Measurements from ENCODE around the gene CYBA. TPM values are rescaled to one million over a fixed set of nuclear protein-coding genes. Genes with fewer than 3 reads are reported as not detected.

Gene CYBA
- polyA plus RNA-seq, 1 experiment = 187 TPM

- H3K27me3 ChIP-seq (ENCODE audit: control insufficient read depth, insufficient read depth, low read length) = no peaks in the 10 kb centered on the region
- H3K36me3 ChIP-seq (ENCODE audit: control insufficient read depth, insufficient read depth, low read length) = no peaks in the 10 kb centered on the region; the same call in 1 of the 2 replicates
- H3K4me3 ChIP-seq (ENCODE audit: low read depth, low read length) = no peak overlapping the region
- TF ChIP-seq CTCF (IDR thresholded peaks at IDR 0.05; ENCODE audit: insufficient read depth, low read depth, low read length) = no peak
- DNase-seq (ENCODE audit: low read depth) = no peak
- POLR2A ChIA-PET = no interaction called here
- CTCF ChIA-PET = interaction anchor here (1.0 kb wide), 1 partner anchor 10 kb away, joined by 6 read pairs; no protein-coding TSS in a partner anchor
These were observed 10.6 kb upstream of the CYBA start for GRCh38 chr16:88661468-88661867.

- Histone ChIP-seq H3K36me3 (ENCODE audit: control insufficient read depth, insufficient read depth, low read length) (peaks cover 6% of the 10 kb centered on the region), H3K4me3 (ENCODE audit: low read depth, low read length) (no peak overlapping the region), H3K27me3 (ENCODE audit: control insufficient read depth, insufficient read depth, low read length) (no peaks in the 10 kb centered on the region)
- POLR2A ChIA-PET = no interaction called here
- no peak for DNase-seq (ENCODE audit: low read depth)
- CTCF ChIA-PET = no interaction called here
- no peak for TF ChIP-seq CTCF (IDR thresholded peaks at IDR 0.05; ENCODE audit: insufficient read depth, low read depth, low read length)
These were observed 8.3 kb upstream of the CYBA start for GRCh38 chr16:88659160-88659559.

- no peak for TF ChIP-seq CTCF (IDR thresholded peaks at IDR 0.05; ENCODE audit: insufficient read depth, low read depth, low read length)
- CTCF ChIA-PET = no interaction called here
- Histone ChIP-seq H3K36me3 (ENCODE audit: control insufficient read depth, insufficient read depth, low read length) (peaks cover 6% of the 10 kb centered on the region), H3K27me3 (ENCODE audit: control insufficient read depth, insufficient read depth, low read length) (no peaks in the 10 kb centered on the region), H3K4me3 (ENCODE audit: low read depth, low read length) (no peak overlapping the region)
- DNase-seq (ENCODE audit: low read depth) = no peak
- POLR2A ChIA-PET = no interaction called here
These were observed 7.9 kb upstream of the CYBA start for GRCh38 chr16:88658714-88659113.

- ChIA-PET CTCF (no interaction called here), POLR2A (no interaction called here)
- TF ChIP-seq CTCF (IDR thresholded peaks at IDR 0.05; ENCODE audit: insufficient read depth, low read depth, low read length) = no peak
- Histone ChIP-seq H3K27me3 (ENCODE audit: control insufficient read depth, insufficient read depth, low read length) (no peaks in the 10 kb centered on the region), H3K4me3 (ENCODE audit: low read depth, low read length) (no peak overlapping the region), H3K36me3 (ENCODE audit: control insufficient read depth, insufficient read depth, low read length) (peaks cover 6% of the 10 kb centered on the region)
- no peak for DNase-seq (ENCODE audit: low read depth)
These were observed 6.5 kb upstream of the CYBA start for GRCh38 chr16:88657371-88657770.

GRCh38 chr16:88656291-88656980 lies 5.6 kb upstream of the CYBA start:
- ChIA-PET CTCF (no interaction called here), POLR2A (no interaction called here)
- no peak for DNase-seq (ENCODE audit: low read depth)
- Histone ChIP-seq H3K36me3 (ENCODE audit: control insufficient read depth, insufficient read depth, low read length) (peaks cover 6% of the 10 kb centered on the region), H3K4me3 (ENCODE audit: low read depth, low read length) (no peak overlapping the region), H3K27me3 (ENCODE audit: control insufficient read depth, insufficient read depth, low read length) (no peaks in the 10 kb centered on the region)
- TF ChIP-seq CTCF (IDR thresholded peaks at IDR 0.05; ENCODE audit: insufficient read depth, low read depth, low read length) = no peak

Measured in BJ (cell line).